GM18907 (cell line): Measurements from ENCODE around the gene GRP.

ENCODE experiments used
- ATAC-seq: cut with Tn5 transposase; IDR thresholded peaks from one replicate; pipeline ENCODE4 v1.9.1; 2021; ENCODE audit warnings: mild to moderate bottlenecking, moderate library complexity; ENCODE audit not compliant: unreplicated experiment

Gene GRP

GRCh38 chr18:59219672-59220163 is at the start of gene GRP:
TSS of gene GRP (plus strand) at chr18:59220158. CDS start at chr18:59220266, 108 bp downstream.
- no peak for ATAC-seq

- no peak for ATAC-seq
Measured at GRCh38 chr18:59172664-59173249, 47.2 kb upstream of the GRP start.

GRCh38 chr18:59177485-59177884 is 42.5 kb upstream of the GRP start:
- no peak for ATAC-seq

- ATAC-seq, result no peak
Measured at GRCh38 chr18:59180150-59180845, 39.7 kb upstream of the GRP start.

GRCh38 chr18:59182673-59183072 is 37.3 kb upstream of the GRP start:
- ATAC-seq, result no peak

GRCh38 chr18:59189008-59189407 is 30.9 kb upstream of the GRP start:
- no peak for ATAC-seq

GRCh38 chr18:59189746-59190145 is 30.2 kb upstream of the GRP start:
- no peak for ATAC-seq

- ATAC-seq, result no peak
Measured at GRCh38 chr18:59196161-59196725, 23.7 kb upstream of the GRP start.

GRCh38 chr18:59197636-59198035 is 22.3 kb upstream of the GRP start:
- ATAC-seq, result no peak

GRCh38 chr18:59198215-59198614 is 21.7 kb upstream of the GRP start:
- no peak for ATAC-seq

- ATAC-seq, result no peak
Measured at GRCh38 chr18:59200787-59201186, 19.2 kb upstream of the GRP start.

- no peak for ATAC-seq
Measured at GRCh38 chr18:59202258-59202820, 17.6 kb upstream of the GRP start.

GRCh38 chr18:59207506-59207905 is 12.5 kb upstream of the GRP start:
- ATAC-seq, result no peak

GRCh38 chr18:59208602-59209125 is 11.3 kb upstream of the GRP start:
- ATAC-seq, result no peak

- ATAC-seq, result no peak
Measured at GRCh38 chr18:59210299-59210698, 9.7 kb upstream of the GRP start.

- ATAC-seq, result no peak
Measured at GRCh38 chr18:59211629-59212028, 8.3 kb upstream of the GRP start.

- no peak for ATAC-seq
Measured at GRCh38 chr18:59218018-59218417, 1.9 kb upstream of the GRP start.

- ATAC-seq, result no peak
Measured at GRCh38 chr18:59220164-59220783, 316 bp downstream of the GRP start.

- no peak for ATAC-seq
Measured at GRCh38 chr18:59220784-59221765, 1.1 kb downstream of the GRP start.

GRCh38 chr18:59222341-59222740 is 2.4 kb downstream of the GRP start:
- no peak for ATAC-seq
